ENCODE measurements around the gene CCL22. TPM values are rescaled to one million over a fixed set of nuclear protein-coding genes. Genes with fewer than 3 reads are reported as not detected.

CCL22 gene
- total RNA-seq, 1 experiment from 2014 or later: not detected

DNA sequence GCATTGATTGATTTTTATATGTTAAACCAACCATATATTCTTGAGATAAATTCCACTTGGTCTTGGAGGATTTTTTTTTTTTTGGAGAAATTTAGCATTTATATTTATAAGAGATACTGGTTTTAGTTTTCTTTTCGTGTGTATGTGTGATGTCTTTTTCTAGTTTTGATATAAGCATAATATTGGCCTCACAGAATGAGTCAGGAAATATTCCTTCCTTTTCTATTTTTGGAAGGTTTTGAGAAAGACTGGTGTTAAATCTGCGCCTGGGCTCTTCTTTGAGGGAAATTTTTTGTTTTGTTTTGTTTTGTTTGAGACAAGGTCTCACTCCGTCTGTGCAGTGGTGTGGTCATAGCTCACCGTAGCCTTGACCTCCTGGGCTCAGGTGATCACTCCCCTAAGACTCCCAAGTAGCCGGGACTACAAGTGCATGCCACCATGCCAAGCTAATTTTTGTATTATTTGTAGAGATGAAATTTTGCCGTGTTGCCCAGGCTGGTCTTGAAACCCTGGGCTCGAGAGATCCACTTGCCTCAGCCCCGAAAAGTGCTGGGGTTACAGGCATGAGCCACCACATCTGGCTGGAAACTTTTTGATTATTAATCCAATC lies 28.8 kb upstream of the CCL22 start:
- no peak overlapping the region for H2AK5ac ChIP-seq (ENCODE audit: insufficient read length, low read length)
- H2BK15ac ChIP-seq (ENCODE audit: low read depth, low read length): no peak overlapping the region
- no peak overlapping the region for H4K5ac ChIP-seq (ENCODE audit: insufficient read length, low read depth, low read length)
- no peaks in the 10 kb centered on the region for H3K27me3 ChIP-seq (ENCODE audit: insufficient read depth, low read length)
- H3K79me1 ChIP-seq (ENCODE audit: insufficient read depth, low read depth, low read length, poor library complexity, severe bottlenecking): no peaks in the 10 kb centered on the region
- no peaks in the 10 kb centered on the region for H3K23me2 ChIP-seq (ENCODE audit: insufficient read length, low read depth, low read length, poor library complexity, severe bottlenecking)
- Mint-ChIP-seq H3K9me3 (peaks cover 5 to 8% of the 10 kb centered on the region in 2 experiments), H3K4me3 (no peak overlapping the region), H3K36me3 (ENCODE audit: insufficient read depth in 1 of 3, low read depth in 3 of 3) (0 out of 7 replicates have a peak, but pooled peaks cover 0 to 4% (median 0%) of the 10 kb centered on the region in 3 experiments), H3K27me3 (ENCODE audit: low read depth) (peaks cover 7% of the 10 kb centered on the region), H3K4me1 (no peaks in the 10 kb centered on the region), H3K27ac (no peak overlapping the region)
- no peaks in the 10 kb centered on the region for H3K9me3 ChIP-seq (ENCODE audit: control insufficient read depth, low read depth, low read length)
- no peak overlapping the region for H3K18ac ChIP-seq (ENCODE audit: insufficient read length, low read depth, low read length)
- DNase-seq: no peak
- no peak overlapping the region for H2BK20ac ChIP-seq (ENCODE audit: low read depth, low read length, poor library complexity, severe bottlenecking)
- no peak overlapping the region for H3K56ac ChIP-seq (ENCODE audit: insufficient read length, low read depth, low read length)
- no peak overlapping the region for H3K4ac ChIP-seq (ENCODE audit: low read depth, low read length)
- H3T11ph ChIP-seq (ENCODE audit: low read length): no peak overlapping the region
- H4K20me1 ChIP-seq (ENCODE audit: control insufficient read depth, insufficient read depth, insufficient read length): no peaks in the 10 kb centered on the region
- H4K8ac ChIP-seq (replicated peaks; ENCODE audit: insufficient read length, low read depth, low read length): no peak overlapping the region
- no peak overlapping the region for H3K27ac ChIP-seq (ENCODE audit: insufficient read length, low read depth, low read length)
- no peak overlapping the region for H2BK12ac ChIP-seq (ENCODE audit: insufficient read length, low read depth, low read length)
- no peak overlapping the region for H2BK5ac ChIP-seq (ENCODE audit: insufficient read length, low read length)
- no peak overlapping the region for H2BK120ac ChIP-seq (ENCODE audit: low read depth, low read length, poor library complexity, severe bottlenecking)
- no CpG with 5 or more reads among the region's 8 CpGs for WGBS (ENCODE audit: extremely low coverage, insufficient read length, low lambda C conversion rate)
- H4K91ac ChIP-seq (ENCODE audit: insufficient read length, low read depth, low read length): no peak overlapping the region
- no peaks in the 10 kb centered on the region for H3K79me2 ChIP-seq (ENCODE audit: insufficient read depth, low read length)
- H2AFZ ChIP-seq (ENCODE audit: low read length): no peak overlapping the region
- H3K4me1 ChIP-seq (ENCODE audit: insufficient read depth, low read length): no peaks in the 10 kb centered on the region
- H3K23ac ChIP-seq (ENCODE audit: insufficient read length, low read depth, low read length): no peak overlapping the region
- TF ChIP-seq, protein P1, sequence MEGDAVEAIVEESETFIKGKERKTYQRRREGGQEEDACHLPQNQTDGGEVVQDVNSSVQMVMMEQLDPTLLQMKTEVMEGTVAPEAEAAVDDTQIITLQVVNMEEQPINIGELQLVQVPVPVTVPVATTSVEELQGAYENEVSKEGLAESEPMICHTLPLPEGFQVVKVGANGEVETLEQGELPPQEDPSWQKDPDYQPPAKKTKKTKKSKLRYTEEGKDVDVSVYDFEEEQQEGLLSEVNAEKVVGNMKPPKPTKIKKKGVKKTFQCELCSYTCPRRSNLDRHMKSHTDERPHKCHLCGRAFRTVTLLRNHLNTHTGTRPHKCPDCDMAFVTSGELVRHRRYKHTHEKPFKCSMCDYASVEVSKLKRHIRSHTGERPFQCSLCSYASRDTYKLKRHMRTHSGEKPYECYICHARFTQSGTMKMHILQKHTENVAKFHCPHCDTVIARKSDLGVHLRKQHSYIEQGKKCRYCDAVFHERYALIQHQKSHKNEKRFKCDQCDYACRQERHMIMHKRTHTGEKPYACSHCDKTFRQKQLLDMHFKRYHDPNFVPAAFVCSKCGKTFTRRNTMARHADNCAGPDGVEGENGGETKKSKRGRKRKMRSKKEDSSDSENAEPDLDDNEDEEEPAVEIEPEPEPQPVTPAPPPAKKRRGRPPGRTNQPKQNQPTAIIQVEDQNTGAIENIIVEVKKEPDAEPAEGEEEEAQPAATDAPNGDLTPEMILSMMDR (conservative IDR thresholded peaks at IDR 0.05): no peak
- no peak overlapping the region for H3K14ac ChIP-seq (ENCODE audit: insufficient read depth, low read length)
- no peak overlapping the region for H3K4me2 ChIP-seq (ENCODE audit: insufficient read depth, insufficient read length, low read length)
- no peak overlapping the region for H3K9ac ChIP-seq (ENCODE audit: extremely low read depth, insufficient read length, low read length)

All from H9 (cell line).